Islet of Langerhans (tissue), 1 donor: ENCODE measurements around the gene OIT3.

ENCODE experiments used
- FAIRE-seq: peaks from one replicate; lab custom pipeline; 2011; peaks lifted over from hg19 to GRCh38; lab: Jason Lieb, UNC

OIT3 gene

GRCh38 chr10:72893136-72893798 is at the start of gene OIT3:
Gene OIT3, plus strand, starts transcription at chr10:72893739. Its CDS starts 60 bp downstream, at chr10:72893799.
- no peak for FAIRE-seq

GRCh38 chr10:72846238-72846637 is 47.3 kb upstream of the OIT3 start:
- FAIRE-seq = no peak

GRCh38 chr10:72847681-72848080 is 45.9 kb upstream of the OIT3 start:
- FAIRE-seq = no peak

GRCh38 chr10:72850861-72851260 is 42.7 kb upstream of the OIT3 start:
- no peak for FAIRE-seq

GRCh38 chr10:72851509-72851908 is 42.0 kb upstream of the OIT3 start:
- no peak for FAIRE-seq

GRCh38 chr10:72852508-72852907 is 41.0 kb upstream of the OIT3 start:
- no peak for FAIRE-seq

- no peak for FAIRE-seq
These were observed 38.4 kb upstream of the OIT3 start for GRCh38 chr10:72855129-72855528.

GRCh38 chr10:72855790-72856189 is 37.7 kb upstream of the OIT3 start:
- no peak for FAIRE-seq

- no peak for FAIRE-seq
These were observed 35.5 kb upstream of the OIT3 start for GRCh38 chr10:72858067-72858466.

GRCh38 chr10:72862957-72863356 is 30.6 kb upstream of the OIT3 start:
- no peak for FAIRE-seq

- peak; percentile 95 for FAIRE-seq
These were observed 18.1 kb upstream of the OIT3 start for GRCh38 chr10:72875250-72876055.

- no peak for FAIRE-seq
These were observed 14.3 kb upstream of the OIT3 start for GRCh38 chr10:72879245-72879644.

GRCh38 chr10:72881291-72881690 is 12.2 kb upstream of the OIT3 start:
- no peak for FAIRE-seq

- no peak for FAIRE-seq
These were observed 9.7 kb upstream of the OIT3 start for GRCh38 chr10:72883861-72884260.

- no peak for FAIRE-seq
These were observed 7.6 kb upstream of the OIT3 start for GRCh38 chr10:72885953-72886352.

- FAIRE-seq = no peak
These were observed 6.9 kb upstream of the OIT3 start for GRCh38 chr10:72886621-72887020.

- FAIRE-seq = no peak
These were observed 6.5 kb upstream of the OIT3 start for GRCh38 chr10:72887043-72887442.

GRCh38 chr10:72888151-72888638 is 5.3 kb upstream of the OIT3 start:
- FAIRE-seq = no peak

GRCh38 chr10:72889391-72889831 is 4.1 kb upstream of the OIT3 start:
- no peak for FAIRE-seq

- FAIRE-seq = no peak
These were observed 3.5 kb upstream of the OIT3 start for GRCh38 chr10:72890086-72890485.

- no peak for FAIRE-seq
These were observed 1.8 kb downstream of the OIT3 start for GRCh38 chr10:72895236-72895850.

GRCh38 chr10:72898616-72899015 is 5.1 kb downstream of the OIT3 start:
- no peak for FAIRE-seq

- FAIRE-seq = no peak
These were observed 6.0 kb downstream of the OIT3 start for GRCh38 chr10:72899545-72899944.
